ENCODE results near the gene HOTAIR.
A peak's percentile ranks its signal among the peaks of the same experiment; 100 is the strongest.

HOTAIR gene

DNA sequence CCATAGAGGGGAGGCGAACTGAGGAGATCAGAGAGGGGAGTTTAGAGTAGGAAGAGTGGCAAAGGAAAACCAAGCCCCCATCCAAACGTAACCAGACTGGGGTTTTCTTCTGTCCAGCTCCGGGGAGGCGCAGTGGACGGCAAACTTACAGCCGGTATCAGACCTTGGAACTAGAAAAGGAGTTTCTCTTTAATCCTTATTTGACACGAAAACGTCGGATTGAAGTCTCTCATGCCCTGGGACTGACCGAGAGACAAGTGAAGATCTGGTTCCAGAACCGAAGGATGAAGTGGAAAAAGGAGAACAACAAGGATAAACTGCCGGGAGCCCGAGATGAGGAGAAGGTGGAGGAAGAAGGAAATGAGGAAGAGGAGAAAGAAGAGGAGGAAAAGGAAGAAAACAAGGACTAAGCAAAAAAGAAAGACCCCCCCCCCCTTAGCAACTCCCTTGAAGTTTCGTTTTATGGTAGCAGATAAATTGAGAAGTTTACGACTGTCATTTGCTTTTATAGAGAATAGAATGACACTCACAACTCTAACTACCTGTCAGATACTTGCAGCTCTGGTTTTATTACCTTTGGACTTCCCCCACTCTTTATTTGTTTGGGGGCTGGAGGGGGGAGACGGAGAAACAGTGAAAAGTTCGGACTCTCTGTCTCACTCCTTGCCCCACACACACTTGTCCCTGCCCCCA lies 36.4 kb upstream of the HOTAIR start:
- no peak for DNase-seq

DNA sequence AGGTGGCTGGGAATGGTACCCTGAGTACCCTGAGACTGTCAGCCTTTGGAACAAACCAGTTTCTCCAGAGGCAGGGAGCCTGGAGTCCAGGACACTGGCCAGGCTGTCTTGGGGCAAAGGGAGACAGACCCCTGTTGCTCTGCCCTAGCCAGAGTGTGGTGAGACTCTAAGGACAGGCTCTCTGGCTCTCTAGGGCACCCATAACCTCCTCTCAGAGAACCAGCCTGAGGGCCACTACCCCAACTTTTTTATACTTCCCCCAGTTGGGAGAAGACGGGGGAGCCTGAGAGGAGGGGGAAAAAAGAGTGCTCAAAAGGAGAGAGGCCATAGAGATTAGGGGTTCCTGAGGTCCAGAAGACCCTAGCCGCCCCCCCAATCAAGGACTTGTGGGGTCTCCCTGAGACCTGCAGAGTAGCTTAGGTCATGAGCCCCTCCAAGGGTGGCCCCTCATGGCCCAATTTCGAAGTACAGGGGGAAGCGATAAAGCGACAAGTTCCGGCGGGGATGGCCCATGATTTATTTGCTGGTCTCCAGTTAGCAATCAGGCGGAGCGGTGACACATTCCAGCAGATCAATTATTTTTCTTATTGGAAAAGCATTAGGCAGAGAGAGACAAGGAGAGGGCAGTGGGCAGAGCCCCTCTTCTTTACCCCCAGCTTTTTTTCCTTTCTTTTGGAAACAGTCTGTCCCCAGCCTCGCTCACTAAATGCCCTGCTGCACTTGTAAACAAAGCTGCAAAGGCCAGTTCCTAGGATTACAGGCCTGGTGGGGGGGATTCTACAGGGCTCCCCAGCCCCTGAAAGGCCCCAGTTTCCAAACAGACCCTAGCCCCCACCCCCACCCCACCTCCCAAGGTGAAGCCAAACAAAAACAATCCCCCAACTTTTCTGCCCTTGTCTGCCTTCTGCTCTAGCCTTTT lies 35.6 kb upstream of the HOTAIR start:
- no peak for DNase-seq

DNA sequence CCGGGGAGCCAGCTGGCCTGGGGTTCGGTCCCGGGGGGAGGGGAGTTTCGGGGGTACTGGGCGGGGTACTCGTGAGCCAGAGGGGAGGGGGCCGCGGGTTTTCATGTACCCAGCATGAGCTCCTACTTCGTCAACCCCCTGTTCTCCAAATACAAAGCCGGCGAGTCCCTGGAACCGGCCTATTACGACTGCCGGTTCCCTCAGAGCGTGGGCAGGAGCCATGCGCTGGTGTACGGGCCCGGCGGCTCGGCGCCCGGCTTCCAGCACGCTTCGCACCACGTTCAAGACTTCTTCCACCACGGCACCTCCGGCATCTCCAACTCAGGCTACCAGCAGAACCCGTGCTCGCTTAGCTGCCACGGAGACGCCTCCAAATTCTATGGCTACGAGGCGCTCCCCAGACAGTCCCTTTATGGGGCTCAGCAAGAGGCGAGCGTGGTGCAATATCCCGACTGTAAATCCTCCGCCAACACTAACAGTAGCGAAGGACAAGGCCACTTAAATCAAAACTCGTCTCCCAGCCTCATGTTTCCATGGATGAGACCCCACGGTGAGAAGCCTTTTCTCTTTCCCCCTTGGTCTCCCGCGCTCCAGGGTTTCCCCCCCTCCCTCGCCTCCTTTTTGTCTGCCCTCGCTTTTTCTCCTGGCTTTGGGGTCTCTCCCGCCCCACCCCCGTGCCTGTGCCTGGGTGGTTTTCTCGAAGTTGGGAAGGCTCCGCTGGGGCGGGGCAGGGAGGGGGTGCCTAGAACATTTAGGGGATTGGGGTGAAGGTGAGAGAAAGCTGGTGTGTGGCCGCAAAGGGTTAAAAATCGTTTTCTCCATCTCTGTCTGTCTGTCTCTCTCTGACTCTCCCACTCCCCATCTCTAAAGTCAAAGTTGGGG lies 34.7 kb upstream of the HOTAIR start:
- no peak for DNase-seq

DNA sequence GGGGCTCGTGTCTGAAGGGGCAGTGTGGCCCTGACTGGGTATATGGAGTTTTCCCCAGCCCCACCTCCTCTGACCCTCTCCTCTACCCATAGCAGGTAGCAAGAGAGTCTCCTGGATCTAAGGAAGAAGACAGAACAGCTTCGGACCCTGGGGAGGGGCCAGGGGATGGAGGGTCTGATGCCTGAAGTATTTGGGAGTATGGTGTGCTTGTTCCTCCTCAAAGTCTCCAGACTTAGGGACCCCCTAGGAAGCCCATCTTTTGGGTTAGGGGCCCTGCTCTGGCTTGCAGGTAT lies 33.5 kb upstream of the HOTAIR start:
- DNase-seq = no peak

DNA sequence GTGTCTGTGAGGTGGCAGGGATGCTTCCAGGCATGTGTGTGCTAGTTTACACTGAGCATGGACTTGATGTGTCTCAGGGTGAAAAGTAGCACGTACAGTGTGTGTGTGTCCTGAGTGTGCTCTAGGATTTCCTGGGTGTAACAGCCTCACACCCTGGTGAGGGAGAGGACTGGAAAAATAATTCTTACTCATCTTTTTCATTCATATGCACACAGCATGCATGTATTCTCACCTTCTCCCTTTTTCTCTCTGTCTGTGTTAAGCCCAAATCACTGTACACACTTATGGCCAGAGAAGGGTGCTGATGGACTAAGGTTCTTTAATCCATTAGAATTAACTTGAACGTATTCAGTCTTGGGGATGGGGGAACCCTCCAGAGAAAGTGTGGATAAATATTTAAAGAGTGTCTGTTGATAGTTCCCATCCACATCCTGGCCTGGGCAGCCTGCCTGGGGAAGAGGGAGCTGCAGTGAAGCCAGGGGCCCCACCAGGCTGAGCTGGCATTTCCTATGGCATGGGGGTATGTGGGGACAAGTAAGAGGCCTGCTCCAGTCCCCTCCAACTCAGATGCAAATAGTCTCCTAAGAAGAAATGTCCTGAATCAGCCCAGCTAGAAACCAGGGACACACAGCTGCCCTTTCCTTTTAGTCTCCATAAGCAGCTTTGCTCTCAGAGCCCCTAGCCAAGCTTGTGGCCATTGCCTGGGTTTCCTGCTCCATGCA lies 32.9 kb upstream of the HOTAIR start:
- DNase-seq = no peak

DNA sequence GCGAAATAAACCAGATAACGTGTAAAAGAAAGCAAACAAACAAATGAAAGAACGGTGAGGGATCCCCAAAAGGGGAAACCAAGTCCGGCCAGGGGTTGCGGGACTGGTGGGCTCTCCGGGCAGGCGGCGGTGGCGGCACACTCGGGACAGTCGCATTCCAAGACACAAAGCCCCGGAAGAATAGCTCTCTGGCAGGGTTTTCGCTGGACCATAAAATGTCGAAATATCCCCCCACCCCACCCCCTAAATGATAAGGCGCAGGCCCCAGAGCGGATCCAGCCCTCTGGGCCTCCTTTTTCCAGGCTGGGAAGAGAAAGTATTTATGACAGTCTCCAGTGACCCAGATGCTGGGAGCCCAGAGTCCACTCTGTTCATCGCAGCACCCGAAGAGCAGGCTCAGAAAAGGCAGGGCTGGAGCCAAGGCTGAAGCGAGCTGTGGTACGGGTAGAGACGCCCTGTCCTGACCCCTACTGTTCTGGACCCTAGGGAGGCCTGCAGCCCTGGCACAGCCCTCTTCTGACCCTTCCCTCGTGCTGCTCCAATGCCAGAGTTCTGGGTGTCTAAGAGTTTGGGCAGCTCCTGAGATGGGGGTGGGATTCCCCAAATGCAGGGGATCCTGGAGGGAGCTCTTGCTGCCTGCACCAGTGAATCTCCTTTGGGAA lies 31.9 kb upstream of the HOTAIR start:
- no peak for DNase-seq

DNA sequence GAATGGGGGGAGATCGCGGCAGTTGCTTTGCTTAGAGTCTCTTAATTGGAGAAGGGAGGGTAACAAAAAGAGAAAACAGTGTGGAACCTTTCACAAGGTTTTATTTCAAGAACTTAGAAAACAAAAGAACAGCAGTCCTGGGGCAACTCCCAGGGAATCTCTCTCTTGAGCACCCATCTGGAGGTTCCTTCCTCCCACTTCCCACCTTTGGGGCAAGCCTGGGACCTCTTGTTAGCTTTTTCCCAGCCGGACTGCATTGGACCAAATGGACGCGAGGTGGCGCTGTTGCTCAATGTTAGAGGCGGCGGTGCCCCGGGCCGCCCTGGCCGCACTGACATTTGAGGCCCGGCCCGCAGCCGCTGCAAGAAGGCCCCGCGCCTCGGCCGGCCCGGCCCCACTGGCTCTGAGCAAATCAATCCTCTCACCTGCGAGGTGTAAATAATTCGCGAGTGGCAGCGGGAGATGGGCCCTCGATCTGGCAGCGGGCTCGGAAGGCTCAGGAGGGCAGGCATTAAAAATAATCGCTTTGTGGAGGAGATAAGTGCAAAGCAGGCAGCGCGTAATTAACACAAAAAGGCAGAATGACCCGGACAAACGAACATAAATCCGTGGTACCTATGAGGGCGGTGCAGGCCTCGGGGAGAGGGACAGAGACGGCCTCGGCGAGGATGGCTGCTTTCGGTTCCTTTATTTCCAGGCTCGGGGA lies 31.3 kb upstream of the HOTAIR start:
- DNase-seq = peak; percentile 43

DNA sequence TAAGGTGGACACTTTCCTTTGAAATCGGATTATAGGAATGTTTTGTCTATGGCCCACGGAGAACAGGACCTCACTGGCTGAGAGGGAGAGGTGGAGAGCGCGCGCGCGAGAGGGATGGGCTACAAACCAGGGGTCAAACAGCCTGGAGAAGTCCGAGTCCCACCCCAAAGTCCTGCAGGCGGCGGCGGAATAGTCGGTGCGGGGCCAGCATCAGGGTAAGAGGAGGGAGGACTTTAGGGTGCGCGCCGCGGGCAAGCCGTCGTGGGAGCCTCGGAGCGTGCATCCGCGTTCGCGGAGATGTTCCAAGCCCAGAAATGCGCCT lies 30.7 kb upstream of the HOTAIR start:
- DNase-seq = no peak

DNA sequence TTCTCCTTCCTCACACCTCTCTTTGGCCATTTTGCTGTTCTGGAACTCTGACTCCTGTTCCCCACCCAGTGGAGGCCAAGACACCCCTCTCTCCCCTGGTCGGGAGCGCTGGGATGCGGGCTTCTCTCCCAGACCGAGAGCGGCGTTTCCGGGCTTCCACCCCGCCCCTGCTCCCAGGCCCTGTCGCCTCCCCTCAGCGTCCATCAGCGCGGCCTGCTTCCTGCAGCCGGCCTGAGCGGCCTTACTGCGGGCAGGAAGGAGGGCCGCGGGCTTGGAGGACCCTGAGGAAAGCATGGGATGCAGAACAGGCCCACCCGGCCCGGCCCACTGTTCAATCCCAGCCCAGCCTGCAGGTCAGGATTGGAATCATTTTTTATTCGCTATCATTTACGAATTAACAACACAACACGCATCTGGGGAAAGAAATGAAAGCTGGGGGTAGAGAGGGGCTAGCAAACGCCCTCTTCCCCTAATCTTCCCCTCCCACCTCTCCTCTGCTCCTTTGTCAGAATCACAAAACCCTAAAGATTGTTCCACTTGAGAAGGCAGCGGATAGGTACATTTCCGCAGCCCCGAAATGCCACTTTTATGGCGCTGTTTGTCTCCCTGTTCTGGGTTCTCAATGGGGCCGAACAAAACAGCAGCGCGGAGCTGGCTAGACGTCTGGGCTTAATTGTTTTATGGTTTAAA lies 30.2 kb upstream of the HOTAIR start:
- no peak for DNase-seq

DNA sequence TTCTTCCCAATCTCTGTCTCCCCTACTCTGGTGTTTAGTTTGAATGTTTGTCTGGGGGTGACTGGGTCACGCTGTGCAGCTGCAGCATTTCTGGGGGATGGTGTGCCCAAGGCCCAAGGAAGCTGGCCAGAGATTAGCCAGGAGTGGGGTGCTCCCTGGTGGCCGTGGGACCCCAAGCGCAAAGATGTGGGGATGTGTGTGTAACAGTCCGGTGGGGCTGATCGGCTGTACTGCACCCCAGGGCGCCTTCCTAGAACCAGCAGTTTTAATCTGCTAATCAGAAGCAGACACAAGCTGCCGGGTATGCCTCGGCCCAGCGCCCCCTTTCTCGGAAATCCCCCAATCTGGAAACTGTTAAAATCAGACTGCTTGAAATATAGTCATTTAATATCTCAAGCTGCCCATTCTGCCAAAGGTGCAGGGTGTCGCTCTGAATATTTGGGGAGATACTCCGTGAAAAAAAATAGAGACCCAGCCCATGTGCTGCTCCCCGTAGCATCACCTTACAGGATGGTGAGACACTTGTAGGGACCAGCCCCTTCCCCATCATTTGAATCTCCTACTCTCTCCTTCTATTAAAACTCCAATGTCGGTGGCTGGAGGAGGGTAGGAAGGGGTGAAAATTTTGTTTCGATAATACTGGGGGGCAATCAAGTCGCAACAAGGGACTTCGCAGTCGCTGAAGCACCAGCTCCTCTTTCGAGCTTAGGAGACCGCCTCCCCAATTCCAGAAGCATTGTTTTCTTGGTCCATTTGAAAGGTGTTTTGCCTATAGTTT lies 29.5 kb upstream of the HOTAIR start:
- DNase-seq = no peak

DNA sequence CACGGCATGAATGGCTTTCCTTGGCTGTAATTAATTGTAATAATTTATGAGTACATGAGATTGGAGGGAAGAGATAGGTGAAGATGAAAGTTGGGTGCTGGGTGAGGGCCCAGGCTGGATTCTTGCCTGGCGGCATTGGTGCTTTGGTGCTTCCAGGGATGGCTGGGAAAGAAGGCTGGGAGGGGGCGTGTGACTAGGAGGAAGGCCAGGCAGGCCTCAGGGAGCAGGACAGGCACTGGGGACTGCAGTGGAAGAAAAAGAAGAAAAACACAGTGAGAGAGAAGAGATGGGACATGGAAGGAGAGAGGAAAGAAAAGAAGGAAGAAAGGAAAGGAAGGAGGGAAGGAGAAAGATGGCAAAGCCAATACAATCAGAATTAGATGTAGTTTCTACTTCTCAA lies 28.9 kb upstream of the HOTAIR start:
- no peak for DNase-seq

DNA sequence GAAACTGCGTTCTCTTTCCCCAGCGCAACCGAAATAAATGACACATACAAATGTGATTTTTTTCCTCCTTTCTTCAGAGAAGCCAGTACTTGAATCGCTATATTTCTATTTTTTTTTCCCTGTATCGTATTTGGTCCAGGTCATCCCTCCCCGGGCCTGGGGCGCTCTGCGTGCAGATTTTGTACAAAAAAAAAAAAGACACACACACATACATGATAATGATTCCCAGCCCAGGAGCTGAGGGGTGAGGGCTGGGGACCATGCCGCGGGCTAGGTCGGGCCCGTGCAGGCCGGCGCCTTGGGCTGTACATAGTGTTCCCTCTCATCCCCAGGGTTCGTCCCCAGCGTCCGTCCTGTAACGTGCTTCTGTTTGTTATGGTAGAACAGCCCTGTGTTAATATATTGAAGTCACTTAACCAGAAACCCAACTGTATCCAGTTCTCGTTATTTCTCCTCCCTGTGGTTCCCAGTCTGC lies 28.2 kb upstream of the HOTAIR start:
- no peak for DNase-seq

DNA sequence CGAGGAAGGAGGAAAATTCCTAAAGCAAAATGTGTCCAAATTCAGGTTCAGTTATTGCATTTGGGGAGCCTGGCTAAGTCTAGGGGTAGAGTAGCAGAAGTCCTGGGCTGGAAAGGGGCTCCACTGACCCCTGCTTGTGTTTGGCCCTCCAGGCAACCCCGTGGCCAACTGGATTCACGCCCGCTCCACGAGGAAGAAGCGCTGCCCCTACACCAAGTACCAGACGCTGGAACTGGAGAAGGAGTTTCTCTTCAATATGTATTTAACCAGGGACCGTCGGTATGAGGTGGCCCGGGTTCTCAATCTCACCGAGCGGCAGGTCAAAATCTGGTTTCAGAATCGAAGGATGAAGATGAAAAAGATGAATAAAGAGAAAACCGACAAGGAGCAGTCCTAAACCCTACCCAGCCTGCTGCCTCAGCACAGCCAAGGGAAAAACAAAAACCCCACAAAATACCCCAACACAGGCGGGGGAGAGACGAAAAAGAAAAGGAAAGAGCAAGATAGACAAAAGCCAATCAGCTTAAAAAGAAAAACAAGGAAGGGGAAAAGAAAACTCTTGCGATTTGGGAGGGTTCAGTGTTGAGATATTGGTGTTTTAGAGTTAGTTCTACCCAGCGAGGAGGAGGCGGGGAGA lies 27.6 kb upstream of the HOTAIR start:
- DNase-seq = no peak

DNA sequence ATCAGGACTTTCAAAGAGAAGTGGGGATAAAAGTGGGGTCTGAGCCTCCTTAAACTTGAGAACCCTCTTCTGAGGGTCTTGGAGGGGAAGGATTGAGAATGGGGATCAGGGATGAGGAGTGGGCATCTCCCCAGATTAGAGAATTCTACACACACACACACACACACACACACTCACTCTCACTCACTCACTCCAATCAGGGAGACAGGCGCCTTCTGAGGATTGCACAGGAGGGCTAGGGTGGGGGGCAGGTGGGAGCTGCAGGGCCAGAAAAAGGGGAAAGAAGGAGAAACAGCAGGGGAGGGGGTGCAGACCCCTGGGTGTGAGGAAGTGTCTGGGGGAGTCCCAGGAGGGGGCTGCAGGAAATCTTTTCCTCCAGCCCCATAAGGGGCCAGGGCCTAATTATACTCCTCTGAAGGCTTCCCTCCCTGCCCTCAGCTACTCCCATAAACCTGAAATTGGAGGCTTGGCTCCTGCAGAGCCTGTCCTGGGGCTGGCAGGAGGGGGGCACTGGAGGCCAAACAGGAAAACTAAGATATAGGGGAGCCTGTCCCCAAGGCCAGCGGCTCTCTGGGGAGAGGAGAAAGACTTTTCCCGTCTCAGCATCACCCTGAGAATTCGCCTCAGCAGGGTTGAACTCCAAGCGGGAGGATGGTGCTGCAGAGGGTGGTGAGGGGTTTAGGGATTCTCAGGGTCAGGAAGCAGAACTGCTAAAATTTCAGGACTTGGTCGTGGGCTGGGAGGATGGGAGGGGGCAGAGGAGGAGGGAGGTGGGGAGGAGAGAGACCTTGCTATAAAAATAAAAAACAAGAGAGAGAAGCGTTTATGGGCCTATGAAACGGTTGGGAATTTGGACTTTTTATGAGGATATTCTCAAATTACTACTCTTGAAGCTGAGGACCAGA lies 26.8 kb upstream of the HOTAIR start:
- DNase-seq = no peak

DNA sequence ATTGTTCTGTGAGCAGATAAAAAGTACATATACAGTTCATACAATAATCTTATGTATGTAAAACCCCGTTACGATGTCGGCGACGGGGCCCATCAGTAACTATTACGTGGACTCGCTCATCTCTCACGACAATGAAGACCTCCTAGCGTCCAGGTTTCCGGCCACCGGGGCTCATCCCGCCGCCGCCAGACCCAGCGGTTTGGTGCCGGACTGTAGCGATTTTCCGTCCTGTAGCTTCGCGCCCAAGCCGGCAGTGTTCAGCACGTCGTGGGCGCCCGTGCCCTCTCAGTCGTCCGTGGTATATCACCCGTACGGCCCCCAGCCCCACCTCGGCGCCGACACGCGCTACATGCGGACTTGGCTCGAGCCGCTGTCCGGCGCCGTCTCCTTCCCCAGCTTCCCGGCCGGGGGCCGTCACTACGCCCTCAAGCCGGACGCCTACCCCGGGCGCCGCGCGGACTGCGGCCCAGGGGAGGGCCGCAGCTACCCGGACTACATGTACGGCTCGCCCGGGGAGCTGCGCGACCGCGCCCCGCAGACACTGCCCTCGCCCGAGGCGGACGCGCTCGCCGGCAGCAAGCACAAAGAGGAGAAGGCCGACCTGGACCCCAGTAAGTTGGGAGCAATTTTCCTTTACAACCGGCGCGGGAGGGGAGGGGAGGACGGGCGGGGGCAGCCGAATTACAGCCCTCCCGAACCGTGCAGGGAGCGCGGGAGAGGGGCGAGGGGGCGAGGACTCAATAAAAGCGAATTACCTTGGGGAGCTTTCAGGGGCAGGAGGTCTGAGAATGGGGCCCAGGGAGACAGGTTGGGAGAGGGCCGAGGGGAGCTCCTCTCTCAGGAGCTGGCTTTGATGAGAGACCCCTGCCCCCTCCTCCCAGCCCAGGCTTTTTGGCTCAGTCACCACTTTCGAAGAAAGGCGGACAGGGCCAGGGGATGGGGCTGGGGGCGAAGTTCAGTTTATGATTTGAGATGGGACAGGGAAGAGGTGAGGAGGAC lies 25.7 kb upstream of the HOTAIR start, which contains the start of gene HOXC9:
Gene HOXC9, plus strand, starts transcription at position 46 of the 999 bp plus-strand sequence. Its CDS starts 28 bp downstream, at position 74.
- no peak for DNase-seq

DNA sequence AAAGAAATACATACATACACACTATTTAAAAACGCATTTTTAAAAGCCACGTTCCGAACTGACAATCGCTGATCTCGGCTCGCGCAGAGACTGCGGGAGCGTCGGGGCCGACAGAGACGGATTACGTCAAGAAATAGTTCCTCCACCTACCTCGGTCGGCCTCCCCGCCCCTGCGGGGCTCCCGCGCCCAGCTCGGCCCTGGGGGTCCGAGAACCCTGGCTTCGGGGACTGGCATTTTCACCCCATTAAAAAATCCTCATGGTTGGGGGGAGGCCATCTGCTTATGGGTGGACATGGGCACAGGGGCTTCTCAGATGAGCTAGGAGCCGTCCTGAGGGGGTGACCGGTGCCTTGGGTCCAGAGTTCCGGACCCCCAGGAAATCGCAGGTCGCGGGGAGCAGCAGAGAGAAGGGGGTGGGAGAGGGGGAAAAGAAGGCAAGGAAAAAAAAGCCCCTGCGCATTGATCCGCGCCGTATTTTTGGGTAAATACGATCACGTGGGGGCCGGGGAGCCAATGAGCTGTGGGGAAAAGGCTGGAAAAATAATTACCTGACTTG lies 24.9 kb upstream of the HOTAIR start:
- DNase-seq = peak; percentile 36

DNA sequence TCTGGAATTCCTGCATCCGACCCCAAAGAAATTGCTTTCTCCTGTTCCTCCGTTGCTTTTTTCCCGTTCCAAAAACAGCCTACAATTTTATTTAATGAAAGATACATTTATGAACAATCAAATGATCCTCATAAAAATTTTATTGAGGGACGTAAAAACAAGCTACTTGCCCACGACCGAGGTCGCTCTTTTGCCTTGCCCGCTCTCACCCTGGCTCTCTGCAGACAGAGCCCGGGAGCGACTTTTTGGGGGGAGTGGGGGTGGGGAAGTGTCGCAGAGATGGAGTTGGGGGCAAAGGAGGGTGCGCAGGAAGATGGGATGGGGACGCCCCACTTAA lies 24.1 kb upstream of the HOTAIR start:
- no peak for DNase-seq

Data from DMS79 treated with DMSO at 0.1 percent for 48 hours (cell line).